ENCODE measurements around the gene AQP5.

- TF ChIP-seq CTCF (IDR thresholded peaks at IDR 0.05) (no peak), EP300 (IDR thresholded peaks at IDR 0.05) (no peak), POLR2A (IDR thresholded peaks at IDR 0.05) (no peak), POLR2AphosphoS5 (IDR thresholded peaks at IDR 0.05) (no peak)
Observed at GRCh38 chr12:49963976-49964815, 2.5 kb downstream of the AQP5 start.
